ENCODE measurements around the gene LONP2. TPM values are rescaled to one million over a fixed set of nuclear protein-coding genes. Genes with fewer than 3 reads are reported as not detected.

LONP2 gene
- total RNA-seq, 3 donors from 2014 or later (not counting 1 experiment from before 2014, with no cell fraction given): 48.6 to 87.8 (median 61.7) TPM

- intact Hi-C loops (cut with micrococcal nuclease): no loop called here
- H3K9me3 Mint-ChIP-seq: no peaks in the 10 kb centered on the region
Measured at GRCh38 chr16:48359983-48360382, 115.9 kb downstream of the LONP2 start.

GRCh38 chr16:48361012-48361411 lies 116.9 kb downstream of the LONP2 start:
- no peaks in the 10 kb centered on the region for H3K27me3 ChIP-seq (ENCODE audit: control insufficient read depth, insufficient read depth, low read length)
- intact Hi-C loops (cut with micrococcal nuclease): no loop called here
- TF ChIP-seq CTCF (IDR thresholded peaks at IDR 0.05): no peak
- DNase-seq (no peak), ATAC-seq (no peak)
- Mint-ChIP-seq H3K27ac (no peak overlapping the region), H3K27me3 (ENCODE audit: low read depth in 2 of 2) (no peaks in the 10 kb centered on the region), H3K36me3 (no peaks in the 10 kb centered on the region), H3K9me3 (no peaks in the 10 kb centered on the region), H3K4me3 (no peak overlapping the region), H3K4me1 (peaks cover 8 to 14% of the 10 kb centered on the region in 2 donors)
- no peak overlapping the region for H3K27ac ChIP-seq (ENCODE audit: low read length)
- no CpG with 5 or more reads among the region's 3 CpGs for WGBS (ENCODE audit: insufficient coverage)
- peaks cover 6% of the 10 kb centered on the region for H3K4me1 ChIP-seq (ENCODE audit: control insufficient read depth, insufficient read depth, low read length)
- no peaks in the 10 kb centered on the region for H3K36me3 ChIP-seq (ENCODE audit: control insufficient read depth, insufficient read depth, low read length)
- H3K9me3 ChIP-seq (ENCODE audit: control insufficient read depth, insufficient read depth, low read length): no peaks in the 10 kb centered on the region
- no peak overlapping the region for H3K4me3 ChIP-seq (ENCODE audit: low read length)

More at GRCh38 chr16:48359983-48360382, 115.9 kb downstream of the LONP2 start:
- no peaks in the 10 kb centered on the region for H3K9me3 ChIP-seq (ENCODE audit: control insufficient read depth, insufficient read depth, low read length)
- Mint-ChIP-seq H3K4me1 (peaks cover 0 to 6% of the 10 kb centered on the region in 2 donors), H3K27me3 (ENCODE audit: low read depth in 2 of 2) (no peaks in the 10 kb centered on the region), H3K4me3 (no peak overlapping the region), H3K27ac (no peak overlapping the region), H3K36me3 (no peaks in the 10 kb centered on the region)
- no peaks in the 10 kb centered on the region for H3K27me3 ChIP-seq (ENCODE audit: control insufficient read depth, insufficient read depth, low read length)
- ATAC-seq (no peak), DNase-seq (no peak)
- no peak overlapping the region for H3K4me3 ChIP-seq (ENCODE audit: low read length)
- peaks cover 2% of the 10 kb centered on the region for H3K36me3 ChIP-seq (ENCODE audit: control insufficient read depth, insufficient read depth, low read length)
- H3K4me1 ChIP-seq (ENCODE audit: control insufficient read depth, insufficient read depth, low read length): no peaks in the 10 kb centered on the region
- WGBS (ENCODE audit: insufficient coverage): 100% methylated on average over 2 of the region's 2 CpGs
- TF ChIP-seq CTCF (IDR thresholded peaks at IDR 0.05): no peak
- H3K27ac ChIP-seq (ENCODE audit: low read length): no peak overlapping the region

GRCh38 chr16:48361540-48362144 lies 117.5 kb downstream of the LONP2 start:
- H3K27ac ChIP-seq (ENCODE audit: low read length): no peak overlapping the region
- TF ChIP-seq CTCF (IDR thresholded peaks at IDR 0.05): no peak
- no peaks in the 10 kb centered on the region for H3K9me3 ChIP-seq (ENCODE audit: control insufficient read depth, insufficient read depth, low read length)
- intact Hi-C loops (cut with micrococcal nuclease): no loop called here
- no peaks in the 10 kb centered on the region for H3K36me3 ChIP-seq (ENCODE audit: control insufficient read depth, insufficient read depth, low read length)
- no peak overlapping the region for H3K27ac Mint-ChIP-seq
- 97% methylated on average over 12 of the region's 12 CpGs for WGBS (ENCODE audit: insufficient coverage)
- H3K27me3 ChIP-seq (ENCODE audit: control insufficient read depth, insufficient read depth, low read length): no peaks in the 10 kb centered on the region
- ATAC-seq (no peak), DNase-seq (no peak)
- no peak overlapping the region for H3K4me3 Mint-ChIP-seq
- H3K4me3 ChIP-seq (ENCODE audit: low read length): no peak overlapping the region
- H3K4me1 Mint-ChIP-seq: peaks cover 15 to 20% of the 10 kb centered on the region in 2 donors
- H3K36me3 Mint-ChIP-seq: no peaks in the 10 kb centered on the region
- no peaks in the 10 kb centered on the region for H3K9me3 Mint-ChIP-seq
- peaks cover 9% of the 10 kb centered on the region for H3K4me1 ChIP-seq (ENCODE audit: control insufficient read depth, insufficient read depth, low read length)
- no peaks in the 10 kb centered on the region for H3K27me3 Mint-ChIP-seq (ENCODE audit: low read depth in 2 of 2)
